Fibroblast of lung (primary cell): ENCODE results near the gene KIF16B.

Experiments
- EZH2 ChIP-seq: IDR thresholded peaks from 2 replicates; pipeline ENCODE4 v1.5.1; 2012; ENCODE audit warnings: low read length, control low read depth, mild to moderate bottlenecking; ENCODE audit errors: missing control alignments
- TF ChIP-seq, protein P1 (sequence below), 2 donors: IDR thresholded peaks in 1 of 2; conservative IDR thresholded peaks in 1 of 2; 1 replicate in 1 of 2; 2 replicates in 1 of 2; pipeline ENCODE4 v1.5.1; 2011 to 2012; ENCODE audit warnings: low read length in 2 of 2, control low read depth in 1 of 2, inconsistent platforms in 1 of 2, low read depth in 1 of 2, mild to moderate bottlenecking in 1 of 2

DNA sequence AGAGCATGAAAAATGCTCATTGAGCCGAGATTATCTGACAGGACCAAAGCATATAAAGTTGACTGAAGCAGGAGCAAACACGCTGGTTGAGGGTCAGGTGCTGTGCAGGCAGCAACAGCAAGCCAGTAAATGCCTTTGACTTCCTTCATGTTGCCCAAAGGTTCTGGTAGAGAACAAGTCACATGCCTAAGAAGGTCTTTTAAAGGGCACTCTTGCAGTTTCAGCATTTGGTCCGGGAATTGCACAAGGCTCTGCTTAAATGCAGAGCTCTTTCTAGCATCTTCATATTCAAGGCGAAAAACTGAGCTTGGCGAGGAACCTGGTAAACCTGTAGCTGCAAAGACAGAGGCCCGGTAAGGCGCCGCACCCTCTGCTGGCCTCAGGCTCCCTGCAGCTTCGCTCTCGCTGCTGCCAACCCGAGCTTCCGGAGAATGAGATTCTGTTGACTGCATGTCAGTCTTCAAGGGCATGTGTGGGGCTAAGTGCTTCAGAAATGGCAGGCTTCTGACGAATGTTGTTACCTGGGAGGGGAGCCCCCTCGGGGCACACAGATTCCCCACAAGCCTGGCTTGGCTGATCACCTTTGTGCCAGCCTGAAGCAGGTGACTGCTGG lies 205.2 kb downstream of the KIF16B start:
- TF ChIP-seq, protein P1, sequence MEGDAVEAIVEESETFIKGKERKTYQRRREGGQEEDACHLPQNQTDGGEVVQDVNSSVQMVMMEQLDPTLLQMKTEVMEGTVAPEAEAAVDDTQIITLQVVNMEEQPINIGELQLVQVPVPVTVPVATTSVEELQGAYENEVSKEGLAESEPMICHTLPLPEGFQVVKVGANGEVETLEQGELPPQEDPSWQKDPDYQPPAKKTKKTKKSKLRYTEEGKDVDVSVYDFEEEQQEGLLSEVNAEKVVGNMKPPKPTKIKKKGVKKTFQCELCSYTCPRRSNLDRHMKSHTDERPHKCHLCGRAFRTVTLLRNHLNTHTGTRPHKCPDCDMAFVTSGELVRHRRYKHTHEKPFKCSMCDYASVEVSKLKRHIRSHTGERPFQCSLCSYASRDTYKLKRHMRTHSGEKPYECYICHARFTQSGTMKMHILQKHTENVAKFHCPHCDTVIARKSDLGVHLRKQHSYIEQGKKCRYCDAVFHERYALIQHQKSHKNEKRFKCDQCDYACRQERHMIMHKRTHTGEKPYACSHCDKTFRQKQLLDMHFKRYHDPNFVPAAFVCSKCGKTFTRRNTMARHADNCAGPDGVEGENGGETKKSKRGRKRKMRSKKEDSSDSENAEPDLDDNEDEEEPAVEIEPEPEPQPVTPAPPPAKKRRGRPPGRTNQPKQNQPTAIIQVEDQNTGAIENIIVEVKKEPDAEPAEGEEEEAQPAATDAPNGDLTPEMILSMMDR (conservative IDR thresholded peaks at IDR 0.05 in 1 of 2, IDR thresholded peaks at IDR 0.05 in 1 of 2; ENCODE audit: low read depth in 1 of 2, low read length in 2 of 2) = no peak
- TF ChIP-seq EZH2 = no peak
